Stimulated activated CD4-positive, alpha-beta T cell treated with anti-CD3 and anti-CD28 coated beads, TNF-alpha, amount 100 ng/mL, for 48 hours (primary cell): ENCODE results near the gene ABHD12.

Experiments used
- DNase-seq, 3 donors: peaks; one replicate each; pipeline ENCODE4 v3.0.0-alpha.2; 2020; ENCODE audit warnings: low read depth in 3 of 3

Gene ABHD12

DNA sequence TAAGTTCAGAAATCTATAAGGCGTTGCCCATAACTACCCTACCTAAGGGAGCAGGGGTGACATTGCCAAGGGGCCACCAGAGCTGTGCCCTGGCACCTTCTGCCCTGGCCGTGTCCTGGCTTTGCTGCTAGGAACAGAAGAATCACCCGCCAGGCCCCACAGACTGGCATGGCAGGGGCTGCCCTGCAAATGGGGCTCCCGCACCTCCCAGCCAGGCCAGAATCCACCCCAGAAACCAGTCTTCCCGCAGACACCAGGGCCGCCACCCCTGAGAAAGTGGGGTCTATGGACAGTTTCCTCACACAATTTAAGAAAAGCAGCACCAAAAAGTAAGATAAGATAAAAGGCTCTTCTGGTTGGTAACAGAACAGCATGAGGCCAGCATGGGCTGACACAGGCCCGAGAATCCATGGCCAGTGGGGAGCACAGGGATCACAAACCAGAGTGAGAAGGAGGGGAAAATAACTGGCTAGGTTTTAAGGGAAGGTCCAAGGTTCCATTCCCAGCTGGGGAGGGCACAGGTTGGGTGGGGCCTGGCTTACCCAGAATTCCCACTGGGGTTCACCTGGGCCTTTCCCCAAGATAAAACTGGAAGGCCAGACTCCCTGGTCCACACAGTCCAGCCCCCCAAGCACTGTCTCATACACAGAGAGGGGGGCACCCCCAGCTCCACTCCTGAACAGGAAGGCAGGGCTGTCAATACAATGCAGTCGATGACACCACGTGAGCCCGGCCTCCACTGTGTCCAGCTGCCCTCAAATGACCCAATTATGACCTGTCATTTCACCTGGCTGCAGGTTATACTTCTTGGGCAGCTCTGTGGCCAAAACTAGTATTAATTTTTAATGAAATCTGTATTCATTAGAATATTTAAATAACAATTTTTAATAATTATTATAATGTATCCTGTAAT is 83.4 kb downstream of the ABHD12 start:
- DNase-seq = no peak

DNA sequence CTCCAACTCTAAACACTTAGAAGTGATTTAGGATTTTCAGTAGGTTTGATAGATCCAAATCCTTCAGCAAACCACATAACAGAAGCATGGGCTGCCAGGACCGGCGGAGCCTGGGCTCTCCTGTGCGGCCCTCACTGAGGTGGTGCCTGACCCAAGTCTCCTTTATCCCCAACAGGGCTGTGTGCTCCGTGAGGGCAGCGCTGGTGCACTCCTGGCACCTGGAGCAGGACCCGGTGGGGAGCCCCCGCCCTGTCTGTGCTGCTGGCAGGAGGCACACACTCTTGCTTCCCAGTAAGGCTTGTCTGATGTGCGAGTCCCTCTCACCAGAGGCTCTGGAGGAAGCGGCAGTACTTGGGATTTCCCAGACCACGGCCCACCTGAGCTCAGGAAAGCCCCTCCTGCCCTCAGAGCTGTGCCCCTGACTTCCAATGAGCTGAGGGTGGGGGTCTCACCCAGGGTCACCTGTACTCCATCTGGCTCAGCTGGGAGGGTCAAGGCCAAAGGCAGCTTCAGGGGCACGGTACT is 86.5 kb downstream of the ABHD12 start:
- DNase-seq = no peak

DNA sequence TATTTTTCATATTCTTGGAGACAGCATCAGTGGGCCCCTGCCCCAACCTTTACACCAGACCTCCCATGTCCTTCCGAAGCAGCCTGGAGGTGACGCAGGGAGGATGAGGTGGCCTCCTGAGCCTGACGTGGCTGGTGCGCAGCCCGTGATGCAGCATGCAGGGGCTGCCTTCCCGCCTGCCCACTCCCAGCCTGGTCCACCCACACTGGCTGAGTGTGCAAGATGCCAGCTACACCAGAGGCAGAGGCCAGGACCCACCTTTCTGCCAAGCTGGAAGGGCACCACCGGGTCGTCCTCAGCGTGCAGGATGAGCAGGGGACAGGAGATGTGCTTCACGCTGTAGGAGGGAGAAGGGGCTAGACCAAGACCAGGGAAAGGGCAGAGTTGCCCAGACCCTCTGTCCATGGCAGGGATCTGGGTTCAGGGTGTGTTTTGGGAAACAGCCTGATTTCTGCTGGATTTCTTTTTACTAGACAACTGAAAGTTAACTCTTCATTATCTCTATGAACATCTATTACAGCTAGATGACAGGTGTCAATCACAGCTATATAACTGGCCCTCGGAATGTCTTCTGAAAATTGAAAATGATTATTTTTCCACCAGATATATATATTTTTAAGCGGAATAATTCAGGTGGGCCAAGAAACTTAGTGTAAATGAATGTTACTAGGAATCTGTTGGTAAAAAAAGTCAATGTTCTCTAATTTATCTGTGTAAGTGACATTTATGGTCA is 87.2 kb downstream of the ABHD12 start:
- DNase-seq = no peak

DNA sequence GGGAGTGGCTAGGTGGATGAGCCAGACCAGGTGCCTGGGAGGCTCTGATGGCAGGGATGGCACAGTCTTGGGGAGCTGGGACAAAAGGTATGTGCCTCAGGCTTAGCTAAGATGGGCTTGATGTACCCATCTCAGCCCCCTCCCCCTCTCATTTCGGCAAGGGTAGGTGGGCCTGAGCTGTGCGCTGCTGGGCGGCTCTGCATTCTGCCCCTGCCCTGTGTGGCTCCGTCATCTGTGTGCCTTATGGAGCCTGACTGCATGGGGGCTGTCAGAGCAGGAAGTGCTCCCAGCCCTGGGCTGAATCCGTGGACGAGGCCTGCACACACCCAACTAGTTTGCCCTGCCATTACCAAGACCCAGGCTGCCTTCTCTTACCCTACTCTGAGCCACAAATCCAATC is 88.0 kb downstream of the ABHD12 start:
- DNase-seq = no peak

DNA sequence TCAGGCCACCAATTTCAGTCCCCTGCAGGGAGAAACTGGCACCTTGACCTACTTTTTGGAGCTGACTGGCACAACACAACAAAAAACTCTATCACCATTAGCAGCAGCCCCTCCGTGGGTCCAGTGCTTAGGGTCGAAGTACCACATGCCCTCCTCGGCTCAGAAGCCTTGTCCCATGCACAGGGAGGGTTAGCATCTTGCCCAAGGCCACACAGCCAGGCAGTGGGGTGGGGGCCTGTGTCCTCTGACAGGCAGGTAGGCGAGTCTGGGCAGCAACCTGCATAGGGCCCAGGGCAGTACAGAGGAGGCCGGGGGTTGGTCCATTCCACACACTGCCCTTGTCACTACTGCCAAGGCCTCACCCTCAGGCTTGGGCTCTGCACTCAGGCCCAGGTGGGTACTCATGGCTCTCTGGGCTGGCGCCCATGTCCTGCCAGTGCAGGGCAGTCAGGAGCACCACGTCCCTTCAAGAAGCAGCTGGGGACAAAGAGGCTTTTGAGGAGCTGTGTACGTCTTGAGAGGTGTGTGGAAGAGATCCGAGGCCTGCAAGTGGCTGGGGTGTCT is 89.2 kb downstream of the ABHD12 start:
- no peak for DNase-seq

DNA sequence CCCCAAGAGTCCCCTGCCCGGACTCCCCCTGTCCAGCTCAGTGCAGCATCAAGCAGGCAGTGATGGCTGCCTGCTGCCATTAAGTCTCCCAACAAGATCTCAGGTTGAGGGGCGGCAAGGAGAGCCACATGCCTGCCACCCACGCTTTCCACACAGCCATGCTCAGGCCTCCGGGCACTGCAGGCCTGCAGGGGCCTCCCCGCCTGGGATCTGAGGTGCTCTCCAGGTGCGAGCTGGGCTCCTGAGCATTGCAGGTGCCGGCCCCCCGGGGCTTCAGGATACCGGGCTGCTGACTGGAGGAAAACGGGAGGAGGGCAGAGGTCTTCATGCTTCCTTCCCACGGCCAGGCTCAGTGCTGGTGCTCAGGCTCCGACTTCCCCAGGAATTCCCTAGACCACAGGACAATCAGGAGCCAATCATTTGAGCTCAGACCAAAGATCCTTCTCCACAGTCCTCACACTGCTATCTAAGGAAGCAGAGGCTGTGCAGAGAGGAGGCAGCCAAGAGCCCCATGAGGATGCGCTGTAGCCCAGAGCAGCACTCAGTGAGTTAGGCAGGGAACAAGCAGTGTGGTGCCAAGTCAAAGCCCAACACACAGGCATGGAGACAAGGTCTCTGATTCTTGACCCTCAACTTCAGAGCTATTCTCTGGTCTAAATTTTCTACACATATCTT is 90.0 kb downstream of the ABHD12 start:
- no peak for DNase-seq

DNA sequence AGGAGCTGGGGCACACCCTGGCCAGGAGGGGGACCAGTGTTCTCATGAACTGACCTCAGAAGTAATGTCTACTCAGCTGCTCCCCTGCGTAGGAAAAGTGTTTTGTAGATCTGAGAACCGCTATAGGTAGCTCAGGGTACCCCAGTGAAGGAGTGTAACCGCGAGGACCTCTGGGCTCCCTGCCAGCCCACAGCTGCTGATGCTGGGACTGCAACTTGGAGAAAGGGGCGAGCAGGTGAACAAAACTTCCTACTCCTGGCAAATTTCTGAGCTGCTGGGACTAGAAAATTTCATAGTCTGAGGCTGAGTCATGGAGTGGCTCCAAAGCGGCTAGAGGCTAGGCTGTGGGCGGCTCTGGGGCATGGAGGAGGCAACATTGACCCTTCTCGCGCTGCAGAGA is 90.8 kb downstream of the ABHD12 start:
- no peak for DNase-seq

DNA sequence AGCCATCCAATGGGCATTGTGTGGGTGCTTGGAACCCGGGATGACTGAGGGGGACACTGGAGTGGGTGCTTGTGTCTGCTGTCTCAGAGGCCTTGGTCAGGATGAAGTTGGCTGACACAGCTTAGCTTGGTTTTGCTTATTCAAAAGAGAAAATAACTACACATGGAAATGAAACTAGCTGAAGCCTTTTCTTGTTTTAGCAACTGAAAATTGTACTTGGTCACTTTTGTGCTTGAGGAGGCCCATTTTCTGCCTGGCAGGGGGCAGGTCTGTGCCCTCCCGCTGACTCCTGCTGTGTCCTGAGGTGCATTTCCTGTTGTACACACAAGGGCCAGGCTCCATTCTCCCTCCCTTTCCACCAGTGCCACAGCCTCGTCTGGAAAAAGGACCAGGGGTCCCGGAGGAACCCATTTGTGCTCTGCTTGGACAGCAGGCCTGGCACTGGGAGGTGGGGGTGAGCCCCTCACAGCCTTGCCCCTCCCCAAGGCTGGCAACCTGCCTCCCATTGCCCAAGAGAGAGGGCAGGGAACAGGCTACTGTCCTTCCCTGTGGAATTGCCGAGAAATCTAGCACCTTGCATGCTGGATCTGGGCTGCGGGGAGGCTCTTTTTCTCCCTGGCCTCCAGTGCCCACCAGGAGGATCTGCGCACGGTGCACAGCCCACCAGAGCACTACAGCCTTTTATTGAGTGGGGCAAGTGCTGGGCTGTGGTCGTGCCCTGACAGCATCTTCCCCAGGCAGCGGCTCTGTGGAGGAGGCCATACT is 93.3 kb downstream of the ABHD12 start:
- no peak for DNase-seq

DNA sequence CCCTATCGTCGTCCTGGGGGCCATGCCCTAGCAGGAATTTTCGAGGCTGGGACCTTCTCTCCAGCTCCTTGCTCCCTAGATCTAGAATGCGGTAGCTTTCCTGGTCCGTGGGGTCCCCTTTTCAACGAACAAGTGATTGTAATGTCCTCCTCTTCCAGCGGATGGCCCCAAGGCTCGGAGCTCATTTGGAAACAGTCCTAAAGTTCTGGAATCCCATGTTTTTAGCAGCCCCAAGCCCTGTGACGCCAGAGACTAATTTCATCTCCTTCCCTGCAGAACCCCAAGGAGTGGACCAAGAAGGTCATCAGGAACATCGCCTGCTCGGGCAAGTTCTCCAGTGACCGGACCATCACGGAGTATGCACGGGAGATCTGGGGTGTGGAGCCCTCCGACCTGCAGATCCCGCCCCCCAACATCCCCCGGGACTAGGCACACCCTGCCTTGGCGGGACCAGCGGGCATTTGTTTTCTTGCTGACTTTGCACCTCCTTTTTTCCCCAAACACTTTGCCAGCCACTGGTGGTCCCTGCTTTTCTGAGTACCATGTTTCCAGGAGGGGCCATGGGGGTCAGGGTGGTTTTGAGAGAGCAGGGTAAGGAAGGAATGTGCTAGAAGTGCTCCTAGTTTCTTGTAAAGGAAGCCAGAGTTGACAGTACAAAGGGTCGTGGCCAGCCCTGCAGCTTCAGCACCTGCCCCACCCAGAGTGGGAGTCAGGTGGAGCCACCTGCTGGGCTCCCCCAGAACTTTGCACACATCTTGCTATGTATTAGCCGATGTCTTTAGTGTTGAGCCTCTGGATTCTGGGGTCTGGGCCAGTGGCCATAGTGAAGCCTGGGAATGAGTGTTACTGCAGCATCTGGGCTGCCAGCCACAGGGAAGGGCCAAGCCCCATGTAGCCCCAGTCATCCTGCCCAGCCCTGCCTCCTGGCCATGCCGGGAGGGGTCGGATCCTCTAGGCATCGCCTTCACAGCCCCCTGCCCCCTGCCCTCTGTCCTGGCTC is 94.2 kb downstream of the ABHD12 start:
- DNase-seq = peak in 1 of 3 donors; percentile 10

DNA sequence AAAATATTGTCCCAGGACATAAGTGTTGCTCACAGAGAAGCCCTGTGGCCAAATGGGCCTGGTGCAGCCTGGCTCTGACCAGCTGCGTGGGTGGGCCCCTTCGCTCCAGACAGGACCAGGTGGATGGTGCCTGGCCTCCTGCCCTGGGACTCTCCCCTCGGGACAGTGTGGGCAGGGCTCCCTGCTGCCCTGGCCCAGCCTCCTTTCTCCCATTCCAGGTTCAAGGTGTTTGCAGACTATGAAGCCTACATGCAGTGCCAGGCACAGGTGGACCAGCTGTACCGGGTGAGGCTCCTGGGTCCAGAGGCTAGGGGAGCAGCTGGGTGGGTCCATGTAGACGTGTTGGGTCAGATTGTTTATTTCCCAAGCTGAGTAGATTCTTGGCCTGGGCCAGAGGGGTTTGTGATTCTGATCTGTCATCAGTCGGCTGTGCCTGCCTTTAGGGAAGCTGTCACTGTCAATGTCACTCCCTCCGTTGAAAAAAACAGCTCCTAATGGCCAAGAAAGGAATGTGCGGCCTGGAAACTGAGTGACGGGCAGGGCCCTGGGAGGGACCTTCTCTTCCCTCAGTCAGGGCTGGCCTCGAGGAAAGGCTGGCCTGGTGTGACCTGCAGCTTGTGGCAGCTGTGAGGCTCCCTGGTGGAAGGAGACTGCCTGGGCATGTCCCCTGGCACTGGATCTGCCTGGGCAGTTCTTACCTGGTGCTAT is 95.1 kb downstream of the ABHD12 start:
- no peak for DNase-seq

DNA sequence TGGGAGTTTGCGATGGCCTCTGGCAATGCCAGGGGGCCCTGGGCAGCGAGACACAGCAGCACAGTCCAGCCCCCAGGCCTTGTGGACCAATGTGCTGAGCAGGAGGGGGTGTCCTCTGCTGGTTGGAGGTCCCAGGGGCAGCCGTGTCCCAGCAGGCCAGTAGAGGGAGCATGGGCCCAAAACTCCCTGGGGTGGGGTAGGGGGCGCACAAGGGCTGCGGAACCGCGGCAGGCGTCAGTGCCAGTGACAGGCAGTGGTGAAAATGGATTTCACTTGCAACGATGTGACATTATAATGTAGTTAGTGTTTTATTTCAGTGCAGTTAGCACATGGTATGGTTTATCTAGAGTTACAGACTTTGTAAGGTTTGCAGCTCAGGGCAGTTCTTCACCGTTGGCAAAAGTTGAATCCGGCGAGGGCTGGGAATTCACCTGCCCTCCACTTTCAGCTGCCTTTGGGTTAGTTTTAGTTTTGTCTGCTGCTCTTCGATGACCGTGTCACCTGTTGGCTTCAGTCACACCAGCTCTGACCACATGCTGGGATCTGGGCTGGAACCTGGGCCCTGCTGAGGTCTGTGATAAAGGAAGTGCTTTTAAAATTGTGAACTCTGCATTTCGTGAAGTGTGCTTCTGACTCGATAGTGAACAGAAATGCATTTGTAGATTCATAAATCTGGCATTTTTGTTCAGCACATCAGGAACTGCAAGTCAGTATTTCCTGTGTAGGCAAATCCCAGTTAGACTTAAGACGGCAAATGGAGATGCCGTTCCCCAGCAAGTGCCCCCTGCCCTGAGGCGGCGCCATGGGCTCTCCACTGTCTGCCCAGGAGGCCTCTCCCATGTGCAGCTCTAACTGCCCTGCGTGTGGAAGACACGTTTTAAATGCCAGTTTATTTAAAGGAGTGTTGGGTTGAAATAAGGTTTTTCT is 95.9 kb downstream of the ABHD12 start:
- DNase-seq = peak; percentile 34 to 47 (median 34)

DNA sequence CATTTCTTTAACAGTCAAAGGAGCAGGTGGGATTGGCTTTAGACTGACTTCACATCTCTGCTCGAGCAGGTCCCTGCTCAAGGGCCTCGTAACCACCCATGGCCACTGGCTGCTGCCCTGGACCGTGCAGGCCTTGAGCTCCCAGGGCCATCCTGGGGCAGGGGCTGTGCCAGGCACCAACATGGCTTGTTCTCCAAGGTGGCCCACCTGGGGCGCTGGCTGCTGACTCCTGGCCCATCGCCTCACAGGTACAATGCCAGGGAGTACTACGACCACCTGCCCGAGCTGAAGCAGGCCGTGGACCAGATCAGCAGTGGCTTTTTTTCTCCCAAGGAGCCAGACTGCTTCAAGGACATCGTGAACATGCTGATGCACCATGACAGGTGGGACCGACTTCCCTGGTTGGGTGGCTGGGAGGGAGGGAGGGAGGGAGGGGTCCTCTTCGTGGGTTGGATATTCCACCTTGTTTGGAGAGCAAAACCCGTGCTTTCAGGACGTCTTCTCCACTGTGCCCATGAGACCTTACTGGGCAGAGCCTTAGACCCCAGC is 96.7 kb downstream of the ABHD12 start:
- no peak for DNase-seq

DNA sequence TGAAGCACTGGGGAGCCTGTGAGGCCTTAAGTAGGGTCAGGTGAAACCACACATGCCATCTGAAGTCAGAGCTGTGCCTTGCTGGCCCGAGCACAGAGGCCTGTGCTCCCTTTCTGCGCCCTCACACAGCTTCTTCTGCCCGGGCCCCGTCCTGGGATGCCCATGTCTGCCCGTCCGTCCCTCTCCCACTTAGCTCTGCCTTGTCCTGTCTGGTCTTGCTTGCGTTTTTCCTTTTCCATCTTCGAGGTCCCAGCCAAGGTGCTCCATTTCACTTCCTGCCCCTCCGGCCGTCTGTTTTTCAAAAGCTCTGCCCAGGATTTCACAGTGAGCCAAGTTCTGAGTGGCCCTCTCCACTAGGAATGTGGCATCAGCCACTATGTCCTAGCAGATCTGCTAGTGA is 97.1 kb downstream of the ABHD12 start:
- DNase-seq = no peak

DNA sequence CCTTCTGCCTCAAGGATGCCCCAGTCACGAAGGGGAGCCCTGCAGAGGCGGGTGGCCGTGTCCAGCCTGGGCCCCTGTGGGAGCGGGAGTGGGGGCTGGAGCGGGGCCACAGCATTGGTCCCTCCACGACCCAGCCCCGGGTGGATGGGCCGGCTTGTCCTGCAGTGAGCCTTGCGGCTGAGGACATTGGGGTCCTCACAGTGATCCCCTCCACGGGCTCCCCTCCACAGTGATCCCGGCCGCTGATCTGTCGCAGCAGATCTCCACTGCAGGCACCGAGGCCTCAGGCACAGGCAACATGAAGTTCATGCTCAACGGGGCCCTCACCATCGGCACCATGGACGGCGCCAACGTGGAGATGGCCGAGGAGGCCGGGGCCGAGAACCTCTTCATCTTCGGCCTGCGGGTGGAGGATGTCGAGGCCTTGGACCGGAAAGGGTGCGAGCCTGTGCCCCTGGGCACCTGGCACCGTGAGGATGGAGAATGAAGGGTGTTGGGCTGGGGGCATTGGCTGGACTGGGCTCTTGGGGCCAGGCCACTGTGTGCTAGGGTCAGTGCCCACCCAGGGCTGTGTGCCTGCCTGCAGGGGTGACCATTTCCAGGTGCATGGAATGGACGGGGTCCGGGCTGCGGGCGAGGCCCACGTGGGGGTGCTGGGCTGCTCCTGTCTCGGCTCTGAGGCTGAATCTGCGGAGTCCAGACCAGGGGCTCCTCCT is 98.3 kb downstream of the ABHD12 start:
- DNase-seq = no peak

DNA sequence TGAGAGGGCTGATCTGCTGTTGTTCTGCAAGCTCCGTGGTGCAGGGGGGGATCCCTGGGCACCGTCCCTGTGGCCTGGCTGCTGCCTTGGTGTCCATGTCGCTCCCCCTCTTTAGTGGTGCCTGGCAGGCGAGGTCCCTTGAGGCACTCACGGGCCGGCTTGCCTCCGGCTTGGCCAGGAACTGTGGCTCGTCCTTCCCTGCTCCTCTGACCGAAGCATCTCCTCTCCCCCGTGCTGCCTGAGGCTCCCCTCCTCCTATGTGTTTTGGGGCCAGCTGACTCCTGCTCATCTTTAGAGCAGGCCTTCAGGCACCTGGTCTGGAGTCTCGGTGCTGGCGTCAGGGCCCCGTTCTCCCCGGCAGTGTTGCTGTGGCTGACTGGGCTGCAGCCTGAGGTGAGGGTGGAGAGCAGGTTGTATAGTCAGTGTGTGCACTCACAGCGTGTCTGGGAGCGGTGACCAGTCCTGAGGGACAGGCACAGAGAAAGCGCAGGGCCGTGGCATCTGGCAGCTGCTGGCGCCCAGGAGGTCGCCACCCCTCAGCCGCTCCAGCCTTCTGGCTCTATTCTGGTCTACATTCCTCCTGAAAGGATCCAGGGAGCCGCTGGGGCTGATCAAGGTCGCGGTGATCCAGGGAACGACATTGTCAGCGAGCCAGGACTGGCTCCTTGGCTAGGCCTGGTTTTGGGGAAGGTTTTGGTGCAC is 99.1 kb downstream of the ABHD12 start:
- DNase-seq = no peak

DNA sequence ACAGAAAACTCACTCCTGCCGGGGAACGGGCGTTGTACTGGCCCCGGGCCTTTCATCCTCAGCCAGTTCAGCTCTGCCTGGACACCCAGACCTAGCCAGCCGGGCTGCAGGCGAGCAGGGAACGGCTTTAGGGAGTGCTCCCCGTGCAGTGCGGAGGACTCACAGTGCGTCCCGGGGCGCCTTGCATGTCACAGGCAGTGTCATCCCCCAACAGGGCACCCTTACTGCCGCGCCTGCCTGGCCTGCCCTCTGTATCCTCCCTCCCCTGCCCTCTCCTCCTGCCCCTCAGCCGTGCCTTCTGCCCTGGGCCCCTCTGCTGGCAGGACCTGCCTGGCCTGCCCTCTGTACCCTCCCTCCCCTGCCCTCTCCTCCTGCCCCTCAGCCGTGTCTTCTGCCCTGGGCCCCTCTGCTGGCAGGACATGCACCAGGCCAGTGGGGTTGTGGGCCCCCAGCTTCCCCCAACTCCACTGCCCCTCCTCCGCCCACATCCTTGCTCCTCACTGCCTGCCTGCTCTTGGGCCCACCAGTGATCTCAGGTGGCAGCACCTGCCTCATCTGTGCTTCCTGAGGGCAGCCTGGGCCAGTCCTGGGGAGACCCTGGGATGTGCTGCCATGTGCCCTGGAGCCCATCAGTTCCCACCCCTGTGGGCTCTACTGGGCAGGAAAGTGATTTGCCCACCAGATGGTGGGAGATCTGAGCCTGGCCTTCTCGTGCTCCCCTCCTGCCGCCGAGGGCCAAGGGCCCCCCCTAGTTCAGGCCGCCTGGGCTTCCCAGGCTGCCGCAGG is 99.8 kb downstream of the ABHD12 start:
- no peak for DNase-seq
